NCI-H526 (cell line): Measurements from ENCODE around the gene SLC35B3.
"Not testable (repeated sequence)": the region's sequence is repeated elsewhere in the genome, so short reads cannot be mapped to it uniquely, and the experiment has no call there.

Experiments
- DNase-seq, 2 experiments: peaks; one replicate each; lab custom pipeline; 2025; lab: John Stamatoyannopoulos, UW

Gene SLC35B3

GRCh38 chr6:8414844-8415243 is 20.5 kb downstream of the SLC35B3 start:
- no peak for DNase-seq

GRCh38 chr6:8405946-8406345 is 29.4 kb downstream of the SLC35B3 start:
- DNase-seq: not testable (repeated sequence)

GRCh38 chr6:8402546-8402945 is 32.8 kb downstream of the SLC35B3 start:
- no peak for DNase-seq

GRCh38 chr6:8400663-8401062 is 34.7 kb downstream of the SLC35B3 start:
- DNase-seq: no peak

GRCh38 chr6:8392569-8392968 is 42.8 kb downstream of the SLC35B3 start:
- DNase-seq: no peak

- DNase-seq: no peak
Observed at GRCh38 chr6:8391934-8392333, 43.4 kb downstream of the SLC35B3 start.

GRCh38 chr6:8389036-8389818 is 46.1 kb downstream of the SLC35B3 start:
- DNase-seq: no peak

GRCh38 chr6:8387942-8388437 is 47.4 kb downstream of the SLC35B3 start:
- no peak for DNase-seq

GRCh38 chr6:8383584-8383983 is 51.8 kb downstream of the SLC35B3 start:
- no peak for DNase-seq

GRCh38 chr6:8382434-8382833 is 52.9 kb downstream of the SLC35B3 start:
- no peak for DNase-seq

- DNase-seq: no peak
Observed at GRCh38 chr6:8375916-8376315, 59.4 kb downstream of the SLC35B3 start.
